Measurements from ENCODE around the gene STON2. TPM values are rescaled to one million over a fixed set of nuclear protein-coding genes. Genes with fewer than 3 reads are reported as not detected.

Gene STON2
- total and polyA plus RNA-seq, 2 of the 8 experiments (the other 6 are each of a cell fraction or from before 2014, with no cell fraction given) = 8.9 to 50.0 TPM

- H3K4me1 ChIP-seq (replicated peaks in 1 of 4; ENCODE audit: control insufficient read depth in 3 of 4, insufficient read depth in 4 of 4, low read length in 3 of 4) = no peaks in the 10 kb centered on the region; a peak in 1 of 7 replicates
- no peak overlapping the region for H4K8ac ChIP-seq (ENCODE audit: extremely low read depth, insufficient read depth, low read length)
- 0 out of 7 replicates have a peak overlapping the region, but pooled peaks of 1 of the 4 experiments have one; percentile 7 for H3K9ac ChIP-seq (replicated peaks in 1 of 4; ENCODE audit: extremely low read depth in 1 of 4, low read depth in 3 of 4, low read length in 3 of 4)
- H3K36me3 ChIP-seq (ENCODE audit: control insufficient read depth in 2 of 4, insufficient read depth in 4 of 4, low read length in 3 of 4) = no peaks in the 10 kb centered on the region
- no peaks in the 10 kb centered on the region for H3K27me3 ChIP-seq (replicated peaks in 1 of 4; ENCODE audit: control insufficient read depth in 3 of 4, extremely low read depth in 1 of 4, insufficient read depth in 3 of 4, low read length in 3 of 4)
- H2BK120ac ChIP-seq (replicated peaks; ENCODE audit: low read depth, low read length) = no peak overlapping the region
- no peak for DNase-seq (ENCODE audit: low read depth in 1 of 2, low spot score in 2 of 2)
- no peak overlapping the region for H3K27ac ChIP-seq (ENCODE audit: low read depth, low read length)
- WGBS, 2 experiments (ENCODE audit: extremely low coverage in 1 of 2, insufficient coverage in 1 of 2, insufficient read length in 1 of 2, insufficient replicate concordance in 2 of 2, low coverage in 1 of 2, low lambda C conversion rate in 2 of 2, missing lambda C conversion rate in 1 of 2) = 92% methylated on average over 5 of the region's 5 CpGs; no CpG with 5 or more reads in 1 of the 2 experiments
- ChIA-PET CTCF (ENCODE audit: partially characterized antibody) (interaction anchor here (1.1 to 1.9 kb wide), 2 partner anchors 10 kb away, joined by 3 to 6 read pairs; no protein-coding TSS in a partner anchor), POLR2A (ENCODE audit: partially characterized antibody) (no interaction called here)
- no peak overlapping the region for H2BK15ac ChIP-seq (ENCODE audit: low read length)
- H3K18ac ChIP-seq (ENCODE audit: extremely low read depth, low read length) = no peak overlapping the region
- no peak overlapping the region for H2BK12ac ChIP-seq (ENCODE audit: low read depth, low read length)
- no peak overlapping the region for H4K5ac ChIP-seq (ENCODE audit: insufficient read length, low read depth, low read length)
- H3K14ac ChIP-seq (ENCODE audit: insufficient read length) = no peak overlapping the region
- no peak for FAIRE-seq
- H3K4ac ChIP-seq (replicated peaks; ENCODE audit: insufficient read length, low read depth, low read length) = no peak overlapping the region
- H3K79me1 ChIP-seq (ENCODE audit: low read depth, low read length) = peaks cover 2% of the 10 kb centered on the region; the same call in 1 of the 2 replicates
- H4K91ac ChIP-seq (replicated peaks; ENCODE audit: insufficient read length, low read length) = no peak overlapping the region
- H2BK5ac ChIP-seq (ENCODE audit: low read depth, low read length) = no peak overlapping the region
- no peak overlapping the region for H3K23ac ChIP-seq (ENCODE audit: insufficient read length)
- H2AK5ac ChIP-seq (ENCODE audit: low read depth, low read length) = 0 out of 2 replicates have a peak overlapping the region, but pooled peaks have one; percentile 75
- no peak for TF ChIP-seq CTBP2 (IDR thresholded peaks at IDR 0.05; ENCODE audit: borderline replicate concordance, insufficient read depth, insufficient read length, low read length)
- no peak for TF ChIP-seq SUZ12 (IDR thresholded peaks at IDR 0.05; ENCODE audit: low read length)
- H3K4me3 ChIP-seq (ENCODE audit: extremely low read depth in 1 of 4, insufficient read depth in 2 of 4, low read depth in 3 of 4, low read length in 4 of 4) = no peak overlapping the region
- no peak overlapping the region for H3K4me2 ChIP-seq (ENCODE audit: insufficient read depth in 1 of 2, low read depth in 2 of 2, low read length in 2 of 2)
- no peaks in the 10 kb centered on the region for H3K23me2 ChIP-seq (ENCODE audit: low read depth, low read length)
- no peak overlapping the region for H2BK20ac ChIP-seq (ENCODE audit: low read length)
- H3K79me2 ChIP-seq (ENCODE audit: control insufficient read depth in 1 of 2, insufficient read depth in 2 of 2, low read length in 2 of 2) = peaks cover 0 to 16% of the 10 kb centered on the region in 2 experiments; a peak in 2 of 4 replicates
- H2AFZ ChIP-seq (ENCODE audit: low read length) = no peak overlapping the region
- H4K20me1 ChIP-seq (replicated peaks in 1 of 2; ENCODE audit: control insufficient read depth in 1 of 2, insufficient read depth in 2 of 2, low read length in 2 of 2) = no peaks in the 10 kb centered on the region
- H3K56ac ChIP-seq (replicated peaks; ENCODE audit: insufficient read length, low read depth, low read length) = no peak overlapping the region
- no peaks in the 10 kb centered on the region for H3K9me3 ChIP-seq (ENCODE audit: insufficient read depth in 2 of 2, low read depth in 1 of 2, low read length in 1 of 2)
Observed at GRCh38 chr14:81342850-81343580, 57.1 kb downstream of the STON2 start.

Measured in H1 (cell line).